ENCODE measurements around the gene KRTAP12-3.
"Not testable (repeated sequence)": the region's sequence is repeated elsewhere in the genome, so short reads cannot be mapped to it uniquely, and the experiment has no call there.

KRTAP12-3 gene

DNA sequence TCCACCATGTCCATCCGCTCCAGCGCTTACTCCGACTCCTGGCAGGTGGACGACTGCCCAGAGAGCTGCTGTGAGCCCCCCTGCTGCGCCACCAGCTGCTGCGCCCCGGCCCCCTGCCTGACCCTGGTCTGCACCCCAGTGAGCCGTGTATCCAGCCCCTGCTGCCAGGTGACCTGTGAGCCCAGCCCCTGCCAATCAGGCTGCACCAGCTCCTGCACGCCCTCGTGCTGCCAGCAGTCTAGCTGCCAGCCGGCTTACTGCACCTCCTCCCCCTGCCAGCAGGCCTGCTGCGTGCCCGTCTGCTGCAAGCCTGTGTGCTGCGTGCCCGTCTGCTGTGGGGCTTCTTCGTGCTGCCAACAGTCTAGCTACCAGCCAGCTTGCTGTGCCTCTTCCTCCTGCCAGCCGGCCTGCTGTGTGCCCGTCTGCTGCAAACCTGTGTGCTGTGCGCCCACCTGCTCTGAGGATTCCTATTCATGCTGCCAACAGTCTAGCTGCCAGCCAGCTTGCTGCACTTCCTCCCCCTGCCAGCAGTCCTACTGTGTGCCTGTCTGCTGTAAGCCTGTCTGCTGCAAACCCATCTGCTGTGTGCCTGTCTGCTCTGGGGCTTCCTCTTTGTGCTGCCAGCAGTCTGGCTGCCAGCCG lies 30.4 kb upstream of the KRTAP12-3 start:
- not testable (repeated sequence) for DNase-seq (ENCODE audit: low read depth)

DNA sequence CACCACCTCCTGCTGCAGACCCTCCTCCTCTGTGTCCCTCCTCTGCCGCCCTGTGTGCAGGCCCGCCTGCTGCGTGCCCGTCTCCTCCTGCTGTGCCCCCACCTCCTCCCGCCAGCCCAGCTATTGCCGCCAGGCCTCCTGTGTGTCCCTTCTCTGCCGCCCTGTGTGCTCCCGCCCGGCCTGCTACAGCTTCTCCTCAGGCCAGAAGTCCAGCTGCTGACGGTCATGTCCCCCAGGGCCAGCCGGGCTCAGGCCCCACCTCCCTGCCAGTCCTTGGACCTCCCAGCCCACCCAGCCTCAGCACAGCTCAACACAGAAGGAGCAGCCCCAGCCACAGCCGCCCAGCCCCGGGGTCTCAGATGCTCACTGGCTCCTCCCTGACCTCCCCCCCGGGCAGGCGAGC lies 29.9 kb upstream of the KRTAP12-3 start:
- not testable (repeated sequence) for DNase-seq (ENCODE audit: low read depth)

DNA sequence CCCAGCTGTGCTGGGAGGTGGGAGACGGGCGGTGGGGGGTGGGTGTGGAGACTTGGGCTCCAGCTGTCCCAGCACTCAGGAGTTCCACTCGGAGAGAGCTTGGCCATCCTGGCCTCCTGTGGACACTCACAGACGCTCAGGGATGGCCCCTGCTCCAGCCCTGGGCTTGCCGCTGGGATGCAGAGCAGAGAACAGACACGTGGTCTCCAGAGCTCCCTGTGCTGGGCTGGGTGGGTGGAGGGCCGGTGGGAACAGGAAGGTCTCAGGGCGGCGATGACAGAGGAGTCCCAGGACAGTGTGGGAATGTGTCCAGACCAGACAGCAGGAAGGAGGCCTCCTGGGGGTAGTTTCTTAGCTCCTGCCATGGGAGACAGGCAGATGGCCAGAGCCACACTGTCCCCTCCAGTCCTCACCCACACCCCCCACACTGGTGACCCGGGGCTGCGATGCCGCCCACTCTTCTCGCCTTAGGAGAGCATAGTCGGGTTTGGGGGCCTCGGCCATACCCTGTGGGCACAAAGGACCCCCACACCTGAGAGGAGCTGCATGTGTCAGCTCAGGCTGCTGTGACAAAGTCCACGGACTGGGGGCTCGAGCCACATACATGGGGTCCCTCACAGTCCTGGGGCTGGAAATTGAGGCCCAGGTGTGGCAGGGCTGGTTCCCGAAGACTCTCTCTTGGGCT lies 28.9 kb upstream of the KRTAP12-3 start:
- DNase-seq (ENCODE audit: low read depth), result no peak

DNA sequence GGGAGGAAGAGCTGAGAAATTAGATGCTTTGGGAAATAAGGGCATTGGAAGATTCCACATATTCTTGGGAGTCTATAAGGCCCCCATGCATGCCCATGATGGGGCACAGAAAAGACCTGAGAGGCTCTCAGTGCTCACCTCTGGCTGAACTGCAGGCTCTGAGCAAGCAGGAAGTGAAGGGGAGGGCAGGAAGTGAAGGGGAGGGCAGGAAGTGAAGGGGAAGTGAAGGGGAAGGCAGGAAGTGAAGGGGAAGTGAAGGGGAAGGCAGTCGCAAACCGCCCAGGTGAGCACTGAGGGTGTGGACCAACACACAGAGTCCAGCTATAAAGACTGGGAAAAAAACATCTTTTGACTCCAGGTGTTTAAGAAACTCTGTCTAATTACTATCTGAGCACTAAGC lies 27.3 kb upstream of the KRTAP12-3 start:
- no peak for DNase-seq (ENCODE audit: low read depth)

DNA sequence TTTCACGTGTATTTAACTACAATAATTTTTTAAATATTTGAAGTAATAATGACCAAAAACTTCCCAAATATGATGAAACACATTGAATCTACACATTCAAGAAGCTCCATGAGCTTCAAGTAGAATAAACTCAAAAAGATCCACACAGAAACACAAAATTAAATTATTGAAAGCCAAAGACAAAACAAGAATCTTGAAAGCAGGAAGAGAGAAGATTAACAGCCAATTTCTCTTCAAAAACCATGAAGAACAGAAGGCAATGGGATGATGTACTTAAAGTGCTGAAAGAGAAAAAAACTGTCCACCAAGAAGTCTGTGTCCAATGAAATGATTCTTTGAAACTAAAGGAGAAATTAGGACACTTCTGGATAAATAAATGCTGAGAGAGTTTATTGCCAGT lies 25.7 kb upstream of the KRTAP12-3 start:
- no peak for DNase-seq (ENCODE audit: low read depth)

DNA sequence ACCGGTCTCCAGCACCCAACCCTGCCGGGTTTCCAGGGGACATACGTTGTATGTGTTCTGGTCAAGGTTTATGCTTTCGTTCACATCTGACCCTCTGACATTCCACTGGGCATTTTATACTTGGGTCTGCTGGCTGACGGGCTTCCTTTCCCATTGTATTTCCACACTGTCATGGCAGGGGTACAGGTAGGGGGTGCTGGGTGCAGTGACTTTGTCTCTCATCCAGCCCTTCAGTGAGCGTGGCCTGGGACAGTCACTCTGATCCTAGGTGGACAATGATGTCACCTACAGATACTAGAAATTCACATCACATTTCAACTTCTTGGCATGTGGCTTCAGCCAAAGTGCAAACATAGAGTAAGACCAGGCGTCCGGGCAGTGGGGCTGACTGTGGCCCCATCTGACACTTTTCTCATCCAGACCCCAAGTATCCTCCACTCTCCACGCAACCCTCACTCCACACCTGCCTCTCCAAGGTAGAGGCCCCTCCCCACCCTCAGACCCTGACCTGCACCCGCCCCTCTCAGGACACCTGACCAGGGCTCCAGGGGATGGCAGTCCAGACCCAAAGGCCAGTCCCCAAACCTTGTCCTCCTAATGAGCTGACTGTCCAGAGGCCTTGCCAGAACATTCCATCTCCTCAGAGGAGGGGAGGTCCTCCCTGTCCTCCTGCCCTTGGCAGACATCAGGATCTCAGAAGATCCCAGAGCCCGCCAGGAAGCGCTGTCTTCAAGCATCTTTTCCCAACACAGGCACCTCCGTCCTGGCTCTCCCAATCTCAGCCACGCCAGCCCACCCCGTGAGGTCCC lies 21.3 kb upstream of the KRTAP12-3 start:
- no peak for DNase-seq (ENCODE audit: low read depth)

DNA sequence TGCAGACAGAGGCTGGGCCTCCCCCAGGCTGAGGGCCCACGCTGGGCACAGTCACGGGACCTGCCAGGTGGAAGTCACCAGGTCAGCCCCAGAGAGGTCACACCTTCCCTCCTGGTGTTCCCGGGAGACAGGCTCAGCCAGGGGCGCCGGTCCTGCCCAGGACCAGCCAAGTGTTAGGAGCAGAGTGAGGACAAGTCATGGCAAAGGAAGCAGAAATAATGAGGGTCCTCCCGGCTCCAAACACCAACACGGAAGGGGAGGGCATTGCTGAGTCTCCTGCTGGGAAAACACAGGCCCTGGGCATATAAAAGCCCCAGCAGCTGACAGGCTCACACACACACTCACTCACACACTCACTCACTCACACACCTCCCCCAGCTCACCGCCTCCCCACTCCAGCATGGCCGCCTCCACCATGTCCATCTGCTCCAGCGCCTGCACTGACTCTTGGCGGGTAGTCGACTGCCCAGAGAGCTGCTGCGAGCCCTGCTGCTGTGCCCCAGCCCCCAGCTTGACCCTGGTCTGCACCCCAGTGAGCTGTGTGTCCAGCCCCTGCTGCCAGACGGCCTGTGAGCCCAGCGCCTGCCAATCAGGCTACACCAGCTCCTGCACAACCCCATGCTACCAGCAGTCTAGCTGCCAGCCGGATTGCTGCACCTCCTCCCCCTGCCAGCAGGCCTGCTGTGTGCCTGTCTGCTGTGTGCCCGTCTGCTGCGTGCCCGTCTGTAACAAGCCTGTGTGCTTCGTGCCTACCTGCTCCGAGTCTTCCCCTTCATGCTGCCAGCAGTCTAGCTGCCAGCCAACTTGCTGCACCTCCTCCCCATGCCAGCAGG lies 20.5 kb upstream of the KRTAP12-3 start, which contains the start of gene KRTAP10-10:
Gene KRTAP10-10, plus strand, starts transcription at position 339 of the 833 bp plus-strand sequence. Its CDS starts 62 bp downstream, at position 401.
- DNase-seq (ENCODE audit: low read depth), result no peak

DNA sequence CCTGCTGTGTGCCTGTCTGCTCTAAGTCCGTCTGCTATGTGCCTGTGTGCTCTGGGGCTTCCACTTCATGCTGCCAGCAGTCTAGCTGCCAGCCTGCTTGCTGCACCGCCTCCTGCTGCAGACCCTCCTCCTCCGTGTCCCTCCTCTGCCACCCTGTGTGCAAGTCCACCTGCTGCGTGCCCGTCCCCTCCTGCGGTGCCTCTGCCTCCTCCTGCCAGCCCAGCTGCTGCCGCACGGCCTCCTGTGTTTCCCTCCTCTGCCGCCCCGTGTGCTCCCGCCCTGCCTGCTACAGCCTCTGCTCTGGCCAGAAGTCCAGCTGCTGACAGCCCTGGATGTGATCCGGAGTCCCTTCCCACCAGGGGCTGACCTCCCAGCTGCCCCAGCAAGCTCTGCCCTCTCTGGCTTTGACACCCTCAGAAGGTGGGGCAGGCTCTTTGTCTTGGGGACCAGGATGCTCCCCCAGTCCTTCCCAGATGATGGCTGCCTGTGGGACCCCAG lies 19.8 kb upstream of the KRTAP12-3 start:
- not testable (repeated sequence) for DNase-seq (ENCODE audit: low read depth)

DNA sequence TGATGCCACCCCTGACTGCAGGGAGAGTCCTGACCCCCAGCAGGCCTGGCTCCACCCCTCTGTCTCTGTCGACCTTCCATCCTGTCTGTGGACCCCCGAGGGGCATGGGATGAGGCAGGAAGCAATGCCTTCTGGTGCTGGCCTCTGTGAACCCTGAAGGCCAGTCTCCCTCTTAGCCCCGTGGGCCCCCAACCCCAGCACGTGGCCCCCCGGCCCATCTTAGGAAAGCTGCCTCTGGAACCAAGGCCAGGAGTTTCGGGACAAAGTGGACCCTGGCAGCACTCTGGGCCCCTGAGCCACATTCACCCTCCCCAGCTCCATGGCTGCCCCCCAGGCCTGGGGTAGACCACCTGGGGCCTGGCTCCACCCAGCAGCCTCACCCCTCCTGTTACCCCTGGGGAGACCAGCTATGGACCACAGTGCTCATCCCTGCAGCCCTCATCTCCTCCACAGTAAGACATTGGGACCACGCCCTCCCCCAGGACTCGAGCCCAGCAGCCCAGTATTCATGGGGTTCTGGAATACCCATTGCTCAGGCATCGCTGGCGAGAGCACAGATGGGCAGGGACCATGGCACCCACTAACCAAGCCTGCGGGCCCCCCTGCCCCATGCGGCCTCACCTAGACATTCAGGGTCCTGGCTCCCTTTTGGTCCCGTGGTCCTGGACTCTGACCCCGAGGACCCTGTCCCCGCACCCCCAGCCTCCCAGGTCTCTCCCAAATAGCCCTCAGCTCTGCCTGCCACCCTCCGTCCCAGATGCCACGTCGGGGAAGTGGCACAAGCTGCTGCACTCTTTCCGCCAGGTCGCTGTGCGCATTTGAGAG lies 19.0 kb upstream of the KRTAP12-3 start:
- DNase-seq (ENCODE audit: low read depth), result not testable (repeated sequence)

DNA sequence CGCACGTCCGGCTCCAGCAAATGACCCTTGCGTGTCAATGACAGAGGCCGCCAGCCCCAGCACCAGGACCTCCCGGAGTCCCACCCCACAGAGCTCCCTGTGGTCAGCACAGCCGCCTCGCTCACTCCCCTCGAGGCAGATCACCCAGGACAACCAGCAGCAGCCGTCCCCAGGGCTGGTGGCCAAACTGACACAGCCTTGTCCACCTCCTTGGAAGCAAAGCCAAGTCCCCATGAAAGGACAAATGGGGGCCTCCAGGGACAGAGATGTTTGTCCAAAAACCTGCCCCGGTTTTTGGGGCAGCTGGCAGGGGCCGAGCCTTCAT lies 18.4 kb upstream of the KRTAP12-3 start:
- DNase-seq (ENCODE audit: low read depth), result no peak

DNA sequence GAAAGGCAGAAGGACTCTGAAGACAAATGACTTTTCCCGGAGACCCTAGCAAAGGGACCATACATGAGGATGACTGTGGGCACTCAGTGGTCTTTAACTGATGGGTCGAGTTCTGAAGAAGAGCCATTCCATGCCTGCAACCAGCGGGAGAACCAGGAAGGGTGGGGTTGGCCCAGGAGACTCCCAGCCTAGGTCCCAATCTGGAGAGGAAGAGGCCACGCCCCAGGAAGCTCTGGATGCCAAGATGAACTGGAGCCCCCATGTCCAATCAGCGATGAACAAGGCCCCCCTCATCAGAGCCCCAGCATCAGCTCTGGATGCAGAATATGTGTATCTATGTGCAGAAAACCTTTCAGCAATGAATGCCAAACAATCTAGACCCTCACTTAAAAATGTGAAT lies 17.0 kb upstream of the KRTAP12-3 start:
- DNase-seq (ENCODE audit: low read depth), result no peak

DNA sequence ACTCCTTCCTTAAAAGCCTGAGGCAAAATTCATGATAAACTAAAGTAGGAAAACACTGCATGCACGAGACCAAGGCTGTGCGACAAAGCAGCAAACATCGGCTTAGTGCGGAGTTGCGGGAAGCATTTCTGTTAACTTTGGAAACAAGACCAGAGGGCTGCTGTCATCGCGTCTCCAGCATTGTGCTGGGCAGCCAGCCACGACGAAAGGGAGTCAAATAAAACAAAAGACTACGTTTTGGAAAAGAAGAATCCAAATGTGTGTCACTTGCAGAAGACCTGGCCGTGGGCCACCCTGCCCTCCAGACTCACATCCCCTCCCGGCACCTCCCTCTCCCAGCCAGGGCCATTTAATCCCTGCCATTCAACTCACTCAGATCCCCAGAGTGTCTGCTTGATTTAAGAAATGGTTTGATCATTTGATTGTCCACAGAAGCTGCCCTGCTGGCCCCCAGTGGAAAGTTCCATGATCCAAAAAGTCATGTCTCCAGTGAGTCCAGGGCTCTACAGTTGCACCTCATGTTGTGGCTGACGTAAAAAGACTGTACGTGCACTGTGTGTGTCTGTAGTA lies 13.9 kb upstream of the KRTAP12-3 start:
- no peak for DNase-seq (ENCODE audit: low read depth)

DNA sequence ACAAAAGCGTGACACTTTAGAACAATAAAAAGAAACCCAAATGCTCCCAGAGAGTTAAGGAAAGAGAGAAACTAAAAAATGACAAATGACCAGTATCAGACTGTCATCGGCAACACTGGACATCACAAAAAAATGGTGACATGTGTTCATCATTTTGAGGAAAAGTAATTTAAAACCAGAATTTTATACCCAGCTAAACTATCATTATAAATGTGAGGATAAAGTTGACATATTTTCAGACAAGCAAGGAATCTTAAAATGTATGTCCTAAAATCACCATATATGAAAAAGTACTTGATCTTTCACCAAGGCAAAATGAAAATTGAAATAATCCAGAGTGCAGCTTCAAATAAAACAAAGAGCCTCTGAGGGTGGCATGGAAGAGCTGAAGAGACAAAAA lies 12.9 kb upstream of the KRTAP12-3 start:
- DNase-seq (ENCODE audit: low read depth), result no peak

DNA sequence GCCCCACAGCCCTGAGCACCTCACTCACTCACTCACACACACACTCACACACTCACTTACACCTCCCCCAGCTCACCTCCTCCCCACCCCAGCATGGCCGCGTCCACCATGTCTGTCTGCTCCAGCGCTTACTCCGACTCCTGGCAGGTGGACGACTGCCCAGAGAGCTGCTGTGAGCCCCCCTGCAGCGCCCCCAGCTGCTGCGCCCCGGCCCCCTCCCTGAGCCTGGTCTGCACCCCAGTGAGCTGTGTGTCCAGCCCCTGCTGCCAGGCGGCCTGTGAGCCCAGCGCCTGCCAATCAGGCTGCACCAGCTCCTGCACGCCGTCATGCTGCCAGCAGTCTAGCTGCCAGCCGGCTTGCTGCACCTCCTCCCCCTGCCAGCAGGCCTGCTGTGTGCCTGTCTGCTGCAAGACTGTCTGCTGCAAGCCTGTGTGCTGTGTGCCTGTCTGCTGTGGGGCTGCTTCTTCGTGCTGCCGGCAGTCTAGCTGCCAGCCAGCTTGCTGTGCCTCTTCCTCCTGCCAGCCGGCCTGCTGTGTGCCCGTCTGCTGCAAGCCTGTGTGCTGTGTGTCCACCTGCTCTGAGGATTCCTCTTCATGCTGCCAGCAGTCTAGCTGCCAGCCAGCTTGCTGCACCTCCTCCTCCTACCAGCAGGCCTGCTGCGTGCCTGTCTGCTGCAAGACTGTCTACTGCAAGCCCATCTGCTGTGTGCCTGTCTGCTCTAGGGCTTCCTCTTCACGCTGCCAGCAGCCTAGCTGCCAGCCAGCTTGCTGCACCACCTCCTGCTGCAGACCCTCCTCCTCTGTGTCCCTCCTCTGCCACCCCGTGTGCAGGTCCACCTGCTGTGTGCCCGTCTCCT lies 11.1 kb upstream of the KRTAP12-3 start, which contains the start of gene KRTAP10-11:
Gene KRTAP10-11, plus strand, starts transcription at position 49 of the 856 bp plus-strand sequence. Its CDS starts 45 bp downstream, at position 94.
- DNase-seq (ENCODE audit: low read depth), result not testable (repeated sequence)

DNA sequence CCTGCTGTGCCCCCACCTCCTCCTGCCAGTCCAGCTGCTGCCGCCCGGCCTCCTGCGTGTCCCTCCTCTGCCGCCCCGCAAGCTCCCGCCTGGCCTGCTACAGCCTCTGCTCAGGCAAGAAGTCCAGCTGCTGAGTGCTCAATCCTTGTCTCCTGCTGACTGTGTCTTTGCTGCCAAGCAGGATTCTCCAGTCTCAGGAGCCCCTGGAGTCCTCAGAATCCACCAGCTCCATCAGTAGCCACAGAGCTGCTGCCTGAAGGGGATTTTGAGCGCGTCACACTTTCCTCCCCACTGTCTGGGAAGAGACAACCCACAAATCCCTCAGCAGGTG lies 10.5 kb upstream of the KRTAP12-3 start:
- no peak for DNase-seq (ENCODE audit: low read depth)

DNA sequence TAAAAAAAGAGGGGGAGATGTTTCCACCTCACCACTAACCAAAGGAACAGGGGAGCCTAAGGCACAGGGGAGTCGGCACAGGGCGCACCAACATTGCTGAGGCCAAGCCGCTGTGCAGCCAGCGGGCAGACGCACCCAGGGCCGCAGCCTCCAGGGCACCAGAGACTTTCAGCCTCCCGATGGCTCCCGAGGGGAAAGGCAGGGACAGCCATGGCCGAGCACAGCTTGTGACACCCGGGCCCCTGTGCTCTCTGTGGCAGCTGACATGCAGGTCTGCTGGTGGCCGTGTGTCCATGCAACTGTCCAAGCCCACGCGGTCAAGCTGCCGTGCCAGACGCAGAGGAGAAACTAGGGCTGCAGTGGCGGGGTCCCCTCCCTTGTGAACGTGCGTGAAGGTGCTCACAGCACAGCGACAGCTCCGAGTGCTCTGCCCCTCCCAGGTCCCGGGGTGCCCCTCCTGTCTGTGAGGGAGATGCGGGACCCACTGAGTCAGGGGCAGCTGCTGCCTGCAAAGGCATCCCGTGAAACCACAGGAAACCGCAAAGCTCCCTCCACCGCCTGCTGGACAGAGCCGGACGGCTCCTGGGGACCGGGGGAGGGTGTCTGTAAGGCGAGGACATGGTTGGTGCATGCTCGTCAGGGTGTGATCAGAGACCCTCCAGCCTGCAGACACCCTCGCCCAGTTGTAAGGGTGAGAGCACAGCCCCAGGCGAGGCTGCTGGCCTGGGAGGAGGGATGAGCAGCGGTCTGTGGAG lies 9.0 kb upstream of the KRTAP12-3 start:
- no peak for DNase-seq (ENCODE audit: low read depth)

DNA sequence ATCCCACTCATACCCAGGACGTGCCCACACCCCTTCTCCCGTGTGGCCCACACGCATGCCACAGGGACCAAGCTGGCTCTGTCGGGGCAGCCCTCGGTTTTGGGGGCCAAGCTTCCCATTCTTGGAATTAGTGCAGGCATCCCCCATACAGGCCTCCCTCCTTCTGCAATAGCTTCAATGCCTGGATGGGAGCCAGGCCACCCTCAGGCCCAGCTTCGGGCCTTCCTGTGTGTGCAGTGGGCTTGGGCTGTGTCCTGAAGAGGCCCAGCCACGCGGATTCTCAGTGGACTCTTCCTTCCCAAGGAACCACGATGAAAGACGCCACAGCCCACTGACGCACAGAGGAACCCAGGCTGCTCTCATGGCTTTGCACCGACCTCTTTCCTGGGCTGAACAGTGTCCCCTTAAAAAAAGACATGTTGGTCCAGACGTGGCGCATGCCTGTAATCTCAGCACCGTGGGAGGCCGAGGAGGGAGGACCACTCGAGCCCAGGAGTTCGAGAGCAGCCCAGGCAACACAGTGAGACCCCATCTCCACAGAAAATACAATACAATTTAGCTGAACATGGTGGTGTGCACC lies 8.1 kb upstream of the KRTAP12-3 start:
- DNase-seq (ENCODE audit: low read depth), result no peak

DNA sequence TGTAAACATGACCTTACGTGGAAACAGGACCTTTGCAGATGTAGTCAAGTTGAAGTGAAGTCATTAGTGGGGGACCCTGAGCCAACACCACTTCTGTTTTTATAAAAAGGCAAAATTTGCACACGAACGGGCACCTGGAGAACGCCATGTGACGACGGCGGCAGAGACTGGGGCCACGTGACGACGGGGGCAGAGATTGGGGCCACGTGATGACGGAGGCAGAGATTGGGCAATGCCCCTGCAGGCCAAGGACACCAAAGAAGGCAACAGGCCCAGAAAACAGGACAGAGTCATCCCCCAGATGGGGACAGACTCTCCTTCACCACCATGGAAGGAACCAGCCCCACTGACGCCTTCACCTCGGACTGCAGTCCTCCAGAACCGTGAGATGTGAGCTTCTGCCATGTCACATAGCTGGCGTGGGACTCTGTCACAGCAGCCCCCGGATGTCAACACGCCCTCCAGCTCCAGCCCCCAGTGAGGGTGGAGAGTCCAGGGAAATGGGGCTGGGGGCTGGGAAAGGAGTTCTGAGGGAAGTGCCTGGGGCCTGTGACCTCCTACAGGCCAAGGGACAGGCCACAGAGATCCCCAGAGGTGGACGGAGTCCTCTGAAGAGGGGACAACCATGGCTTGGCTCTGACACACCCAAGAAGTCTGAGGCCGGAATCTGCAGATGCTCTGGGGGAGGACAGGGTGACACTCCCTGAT lies 7.3 kb upstream of the KRTAP12-3 start:
- no peak for DNase-seq (ENCODE audit: low read depth)

Data from stimulated activated CD8-positive, alpha-beta memory T cell treated with anti-CD3 and anti-CD28 coated beads, Interleukin-15, amount 100 ng/mL, for 24 hours (primary cell).